Breast epithelium (tissue), 4 donors: ENCODE measurements around the gene METTL25. TPM values are rescaled to one million over a fixed set of nuclear protein-coding genes. Genes with fewer than 3 reads are reported as not detected.

Source experiments
- DNase-seq, 2 donors: peaks; one replicate each; pipeline ENCODE4 v3.0.0-alpha.2; 2019; ENCODE audit warnings: low spot score in 2 of 2
- H3K27ac ChIP-seq, 2 donors: fragments of 200-600 bp; sonication (generic) in 1 of 2; one replicate each; pipeline ENCODE4 v1.5.1; 2016 to 2019; ENCODE audit warnings: mild to moderate bottlenecking in 1 of 2
- H3K27me3 ChIP-seq, 2 donors: fragments of 200-600 bp; sonication (generic) in 1 of 2; one replicate each; pipeline versions ENCODE4 v1.5.1 to v1.6.0; 2017 to 2019; ENCODE audit warnings: control low read depth in 1 of 2, mild to moderate bottlenecking in 1 of 2
- H3K36me3 ChIP-seq: fragments of 200-600 bp; one replicate; pipeline ENCODE4 v1.5.1; 2019
- H3K4me1 ChIP-seq, 2 donors: fragments of 200-600 bp; sonication (generic); one replicate each; pipeline ENCODE4 v1.5.1; 2016 to 2019; ENCODE audit warnings: control low read depth in 1 of 2
- H3K4me3 ChIP-seq, 3 donors: fragments of 200-600 bp; sonication (generic); 1 replicate in 2 of 3; 2 replicates in 1 of 3; pipeline ENCODE4 v1.5.1; 2016 to 2019; ENCODE audit warnings: mild to moderate bottlenecking in 3 of 3, moderate library complexity in 2 of 3
- H3K9me3 ChIP-seq, 2 donors: fragments of 200-600 bp; sonication (generic) in 1 of 2; one replicate each; pipeline ENCODE4 v1.5.1; 2016 to 2019; ENCODE audit warnings: control low read depth in 1 of 2
- POLR2A ChIP-seq: fragments of 450-650 bp; IDR thresholded peaks from one replicate; pipeline ENCODE4 v1.6.1; 2016; ENCODE audit warnings: antibody characterized with exemption, mild to moderate bottlenecking, moderate library complexity
- POLR2AphosphoS5 ChIP-seq, 3 donors: sonication (generic); formaldehyde crosslinking; IDR thresholded peaks; one replicate each; pipeline ENCODE4 v1.6.1; 2017; ENCODE audit warnings: antibody characterized with exemption in 3 of 3
- intact Hi-C: fragments of 100-400 bp; cut with DNase I; formaldehyde crosslinking; loops from one replicate; pipeline ENCODE4 v1.15.1; 2023; ENCODE audit warnings: low total_unique reads
- total RNA-seq, 3 donors: library from RNA; depleted of rRNA; stranded (reverse); fragments of >200 nt; gene quantifications; one replicate each; pipeline ENCODE4 v1.1.0, GENCODE V29; 2016
- TF ChIP-seq, protein P1 (sequence below), 3 donors: fragments of 450-650 bp; IDR thresholded peaks; one replicate each; pipeline ENCODE4 v1.5.1; 2016 to 2017; ENCODE audit warnings: antibody characterized with exemption in 3 of 3, mild to moderate bottlenecking in 3 of 3, moderate library complexity in 3 of 3

The METTL25 gene
- total RNA-seq, 3 donors from 2014 or later: 10.4 to 38.9 (median 25.9) TPM

DNA sequence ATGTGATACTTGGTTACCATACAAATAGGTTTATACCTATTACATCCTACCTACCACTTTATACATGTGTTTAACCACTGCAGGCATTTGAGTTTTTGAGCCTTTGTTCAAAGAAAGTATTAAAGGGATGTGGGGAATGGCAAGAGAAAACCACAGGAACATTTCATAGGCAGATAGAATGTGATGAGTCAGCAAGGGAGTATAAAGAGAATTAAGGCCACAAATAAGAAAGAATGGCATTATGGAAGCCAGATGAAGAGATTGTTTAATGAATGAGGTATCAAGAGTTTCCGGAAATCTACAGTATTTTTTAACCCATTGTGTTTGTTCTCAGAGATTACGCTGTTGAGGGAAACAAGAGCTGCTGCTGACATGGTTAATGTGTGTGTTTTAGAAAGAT is 66.9 kb downstream of the METTL25 start:
- Histone ChIP-seq H3K9me3 (no peaks in the 10 kb centered on the region), H3K27ac (no peak overlapping the region), H3K4me3 (no peak overlapping the region), H3K4me1 (no peaks in the 10 kb centered on the region), H3K27me3 (no peaks in the 10 kb centered on the region), H3K36me3 (no peaks in the 10 kb centered on the region)
- intact Hi-C loops: no loop called here
- no peak for DNase-seq
- no peak for TF ChIP-seq POLR2A
- TF ChIP-seq, protein P1, sequence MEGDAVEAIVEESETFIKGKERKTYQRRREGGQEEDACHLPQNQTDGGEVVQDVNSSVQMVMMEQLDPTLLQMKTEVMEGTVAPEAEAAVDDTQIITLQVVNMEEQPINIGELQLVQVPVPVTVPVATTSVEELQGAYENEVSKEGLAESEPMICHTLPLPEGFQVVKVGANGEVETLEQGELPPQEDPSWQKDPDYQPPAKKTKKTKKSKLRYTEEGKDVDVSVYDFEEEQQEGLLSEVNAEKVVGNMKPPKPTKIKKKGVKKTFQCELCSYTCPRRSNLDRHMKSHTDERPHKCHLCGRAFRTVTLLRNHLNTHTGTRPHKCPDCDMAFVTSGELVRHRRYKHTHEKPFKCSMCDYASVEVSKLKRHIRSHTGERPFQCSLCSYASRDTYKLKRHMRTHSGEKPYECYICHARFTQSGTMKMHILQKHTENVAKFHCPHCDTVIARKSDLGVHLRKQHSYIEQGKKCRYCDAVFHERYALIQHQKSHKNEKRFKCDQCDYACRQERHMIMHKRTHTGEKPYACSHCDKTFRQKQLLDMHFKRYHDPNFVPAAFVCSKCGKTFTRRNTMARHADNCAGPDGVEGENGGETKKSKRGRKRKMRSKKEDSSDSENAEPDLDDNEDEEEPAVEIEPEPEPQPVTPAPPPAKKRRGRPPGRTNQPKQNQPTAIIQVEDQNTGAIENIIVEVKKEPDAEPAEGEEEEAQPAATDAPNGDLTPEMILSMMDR (IDR thresholded peaks at IDR 0.05): no peak
- TF ChIP-seq POLR2AphosphoS5 (IDR thresholded peaks at IDR 0.05): no peak

DNA sequence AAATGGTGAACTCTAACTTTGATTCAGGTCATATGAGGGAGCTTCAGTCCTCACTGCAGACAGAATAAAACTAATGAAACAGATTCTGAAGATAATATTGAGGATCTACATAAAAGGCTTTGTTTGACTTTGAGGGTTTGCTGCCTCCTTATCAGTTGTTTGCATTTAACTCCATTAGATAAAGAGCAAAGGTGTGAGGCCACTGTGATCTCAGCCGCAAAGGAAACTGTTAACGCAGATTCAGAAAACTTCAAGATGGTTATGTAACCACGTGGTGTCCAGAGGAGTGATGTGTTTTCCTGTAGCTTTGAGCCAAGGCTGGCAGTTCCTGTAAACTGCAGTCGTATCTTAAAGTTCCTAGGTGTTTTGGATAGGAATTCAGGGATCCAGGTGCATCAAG is 67.8 kb downstream of the METTL25 start:
- no peak for DNase-seq
- Histone ChIP-seq H3K4me1 (no peaks in the 10 kb centered on the region), H3K36me3 (no peaks in the 10 kb centered on the region), H3K27ac (no peak overlapping the region), H3K4me3 (no peak overlapping the region), H3K27me3 (no peaks in the 10 kb centered on the region), H3K9me3 (no peaks in the 10 kb centered on the region)
- intact Hi-C loops: no loop called here
- TF ChIP-seq, protein P1 (IDR thresholded peaks at IDR 0.05): no peak
- TF ChIP-seq POLR2AphosphoS5 (IDR thresholded peaks at IDR 0.05): no peak
- TF ChIP-seq POLR2A: no peak

- Histone ChIP-seq H3K36me3 (no peaks in the 10 kb centered on the region), H3K4me3 (no peak overlapping the region), H3K27me3 (no peaks in the 10 kb centered on the region), H3K4me1 (no peaks in the 10 kb centered on the region), H3K27ac (no peak overlapping the region), H3K9me3 (no peaks in the 10 kb centered on the region)
- intact Hi-C loops: no loop called here
- TF ChIP-seq, protein P1 (IDR thresholded peaks at IDR 0.05): no peak
- TF ChIP-seq POLR2AphosphoS5 (IDR thresholded peaks at IDR 0.05): no peak
- TF ChIP-seq POLR2A: no peak
- no peak for DNase-seq
Measured at GRCh38 chr12:82426586-82426985, 68.3 kb downstream of the METTL25 start.

- TF ChIP-seq POLR2AphosphoS5 (IDR thresholded peaks at IDR 0.05) (no peak), POLR2A (no peak)
- TF ChIP-seq, protein P1 (IDR thresholded peaks at IDR 0.05): no peak
- Histone ChIP-seq H3K27ac (no peak overlapping the region), H3K27me3 (no peaks in the 10 kb centered on the region), H3K36me3 (no peaks in the 10 kb centered on the region), H3K4me1 (no peaks in the 10 kb centered on the region), H3K9me3 (no peaks in the 10 kb centered on the region), H3K4me3 (no peak overlapping the region)
- intact Hi-C loops: no loop called here
- no peak for DNase-seq
Measured at GRCh38 chr12:82430541-82431145, 72.3 kb downstream of the METTL25 start.

DNA sequence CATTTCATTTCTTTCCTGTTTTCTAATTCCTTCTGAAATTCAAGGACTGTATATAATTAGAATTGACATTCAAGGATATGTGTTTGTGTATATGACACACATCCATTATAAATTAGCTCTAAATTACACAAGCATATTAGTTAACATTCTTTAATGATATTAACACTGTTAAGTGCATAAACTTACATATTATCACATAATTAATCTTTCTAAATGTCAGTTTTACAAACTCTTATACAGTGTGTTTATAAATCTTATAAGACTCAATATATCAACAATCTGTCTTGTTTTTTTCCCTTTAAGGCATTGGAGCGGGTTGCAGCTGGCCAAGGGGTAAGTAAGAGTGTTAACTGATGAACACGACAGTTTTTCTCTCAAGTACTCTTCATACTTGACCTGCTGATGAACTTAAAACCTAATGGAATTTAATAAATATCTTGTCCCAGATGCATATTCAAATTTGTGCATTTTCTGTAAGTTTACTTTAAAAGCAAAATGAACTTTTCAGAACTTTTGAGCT is 76.1 kb downstream of the METTL25 start:
- Histone ChIP-seq H3K4me1 (no peaks in the 10 kb centered on the region), H3K9me3 (no peaks in the 10 kb centered on the region), H3K27ac (no peak overlapping the region), H3K36me3 (no peaks in the 10 kb centered on the region), H3K27me3 (no peaks in the 10 kb centered on the region), H3K4me3 (no peak overlapping the region)
- DNase-seq: no peak
- TF ChIP-seq, protein P1 (IDR thresholded peaks at IDR 0.05): no peak
- TF ChIP-seq POLR2A: no peak
- intact Hi-C loops: no loop called here
